HEK293 (cell line): ENCODE measurements around the gene ADGRB3.
"Not testable (repeated sequence)": the region's sequence is repeated elsewhere in the genome, so short reads cannot be mapped to it uniquely, and the experiment has no call there.

ENCODE experiments used
- CTCF ChIA-PET: fragments of 350-600 bp; formaldehyde crosslinking; extraction: SDS; loops from one replicate; lab custom pipeline; 2021; ENCODE audit warnings: antibody characterized with exemption; lab: Yijun Ruan, JAX
- POLR2A ChIA-PET: fragments of 300-600 bp; formaldehyde crosslinking; extraction: SDS; loops from one replicate; lab custom pipeline; 2020; ENCODE audit warnings: antibody characterized with exemption, inconsistent platforms; lab: Yijun Ruan, JAX
- H3K27ac ChIP-seq: fragments of 200-500 bp; sonication (Bioruptor generic); 2 replicates; pipeline ENCODE4 v1.5.1; 2014; ENCODE audit warnings: low read depth, low read length, control low read depth, inconsistent platforms; ENCODE audit errors: extremely low read depth
- H3K36me3 ChIP-seq, 2 experiments: fragments of 200-500 bp in 1 of 2; sonication (Bioruptor generic) in 1 of 2; 1 replicate in 1 of 2; 2 replicates in 1 of 2; pipeline ENCODE4 v1.5.1; 2014 to 2017; ENCODE audit warnings: inconsistent platforms in 2 of 2, low read length in 2 of 2; ENCODE audit not compliant: control insufficient read depth in 2 of 2, insufficient read depth in 1 of 2
- H3K4me1 ChIP-seq: fragments of 200-500 bp; sonication (Bioruptor generic); 2 replicates; pipeline ENCODE4 v1.5.1; 2014; ENCODE audit warnings: mild to moderate bottlenecking, low read length, inconsistent platforms; ENCODE audit not compliant: control insufficient read depth, insufficient read depth
- H3K4me3 ChIP-seq: 2 replicates; pipeline ENCODE4 v1.5.1; 2011; ENCODE audit warnings: low read depth, mild to moderate bottlenecking, control low read depth, low read length, moderate library complexity
- H3K9me3 ChIP-seq: fragments of 200-500 bp; sonication (Bioruptor generic); 2 replicates; pipeline ENCODE4 v1.5.1; 2014; ENCODE audit warnings: low read depth, low read length, inconsistent platforms; ENCODE audit not compliant: control insufficient read depth, insufficient read depth
- REST ChIP-seq: fragments of 450-650 bp; formaldehyde crosslinking; IDR thresholded peaks from 2 replicates; pipeline ENCODE4 v1.5.1; 2016; ENCODE audit warnings: missing biosample characterization, missing genetic modification characterization
- ZBTB11 ChIP-seq: fragments of 450-650 bp; formaldehyde crosslinking; conservative IDR thresholded peaks from 2 replicates; pipeline ENCODE4 v1.5.1; 2016; ENCODE audit warnings: low read depth, missing biosample characterization, missing genetic modification characterization
- ZBTB8A ChIP-seq: fragments of 450-650 bp; formaldehyde crosslinking; IDR thresholded peaks from 2 replicates; pipeline ENCODE4 v1.5.1; 2016; ENCODE audit warnings: missing biosample characterization, missing genetic modification characterization
- ZNF138 ChIP-seq: fragments of 450-650 bp; formaldehyde crosslinking; IDR thresholded peaks from 2 replicates; pipeline ENCODE4 v1.5.1; 2016; ENCODE audit warnings: missing biosample characterization, missing genetic modification characterization, borderline replicate concordance
- ZNF140 ChIP-seq: fragments of 450-650 bp; formaldehyde crosslinking; IDR thresholded peaks from 2 replicates; pipeline ENCODE4 v1.5.1; 2016; ENCODE audit warnings: missing biosample characterization, missing genetic modification characterization
- ZNF202 ChIP-seq: fragments of 450-650 bp; formaldehyde crosslinking; IDR thresholded peaks from 2 replicates; pipeline ENCODE4 v1.5.1; 2016; ENCODE audit warnings: missing biosample characterization, missing genetic modification characterization, borderline replicate concordance
- ZNF266 ChIP-seq: fragments of 450-650 bp; formaldehyde crosslinking; IDR thresholded peaks from 2 replicates; pipeline ENCODE4 v1.5.1; 2016; ENCODE audit warnings: missing biosample characterization, missing genetic modification characterization, low read depth
- ZNF394 ChIP-seq: fragments of 450-650 bp; formaldehyde crosslinking; IDR thresholded peaks from 2 replicates; pipeline ENCODE4 v1.5.1; 2016; ENCODE audit warnings: missing biosample characterization, missing genetic modification characterization, mild to moderate bottlenecking, moderate library complexity, borderline replicate concordance
- ZNF426 ChIP-seq: fragments of 450-650 bp; formaldehyde crosslinking; IDR thresholded peaks from 2 replicates; pipeline ENCODE4 v1.5.1; 2017; ENCODE audit warnings: missing biosample characterization, missing genetic modification characterization, mild to moderate bottlenecking, inconsistent platforms, moderate library complexity
- ZNF510 ChIP-seq: fragments of 450-650 bp; formaldehyde crosslinking; IDR thresholded peaks from 2 replicates; pipeline ENCODE4 v1.5.1; 2018; ENCODE audit warnings: mild to moderate bottlenecking, missing genetic modification characterization, missing biosample characterization; ENCODE audit not compliant: insufficient replicate concordance
- ZNF518A ChIP-seq: fragments of 450-650 bp; formaldehyde crosslinking; conservative IDR thresholded peaks from 2 replicates; pipeline ENCODE4 v1.5.1; 2016; ENCODE audit warnings: low read depth, missing biosample characterization, missing genetic modification characterization
- ZNF555 ChIP-seq: fragments of 450-650 bp; formaldehyde crosslinking; conservative IDR thresholded peaks from 2 replicates; pipeline ENCODE4 v1.5.1; 2017; ENCODE audit warnings: missing biosample characterization, mild to moderate bottlenecking, missing genetic modification characterization, inconsistent platforms
- ZNF560 ChIP-seq: fragments of 450-650 bp; formaldehyde crosslinking; IDR thresholded peaks from 2 replicates; pipeline ENCODE4 v1.5.1; 2017; ENCODE audit warnings: missing biosample characterization, missing genetic modification characterization, borderline replicate concordance
- ZNF623 ChIP-seq: fragments of 450-650 bp; formaldehyde crosslinking; IDR thresholded peaks from 2 replicates; pipeline ENCODE4 v1.5.1; 2016; ENCODE audit warnings: missing biosample characterization, missing genetic modification characterization
- ZNF654 ChIP-seq: fragments of 450-650 bp; formaldehyde crosslinking; IDR thresholded peaks from 2 replicates; pipeline ENCODE4 v1.5.1; 2016; ENCODE audit warnings: low read depth, missing biosample characterization, missing genetic modification characterization
- ZXDB ChIP-seq: fragments of 450-650 bp; formaldehyde crosslinking; IDR thresholded peaks from 2 replicates; pipeline ENCODE4 v1.5.1; 2016; ENCODE audit warnings: missing biosample characterization, missing genetic modification characterization

The ADGRB3 gene

GRCh38 chr6:68981668-68982067 lies 346.6 kb downstream of the ADGRB3 start:
- POLR2A ChIA-PET: not testable (repeated sequence)
- TF ChIP-seq ZNF138 (tag by site-specific recombination) (peak; percentile 78; the same call in 1 of the 2 replicates), ZNF555 (tag by site-specific recombination) (peak; percentile 75), ZNF623 (tag by site-specific recombination) (peak; percentile 57), ZNF266 (tag by site-specific recombination) (0 out of 2 replicates have a peak, but pooled peaks have one; percentile 39), ZNF518A (tag by site-specific recombination) (peak; percentile 77), ZNF560 (tag by site-specific recombination) (peak; percentile 52; the same call in 1 of the 2 replicates), ZNF426 (peak; percentile 76), ZXDB (tag by site-specific recombination) (peak; percentile 66; the same call in 1 of the 2 replicates), ZNF202 (tag by site-specific recombination) (peak; percentile 68; the same call in 1 of the 2 replicates), ZNF654 (tag by site-specific recombination) (peak; percentile 18), ZBTB8A (peak; percentile 60), REST (peak; percentile 63; the same call in 1 of the 2 replicates), ZNF140 (tag by site-specific recombination) (peak; percentile 61; the same call in 1 of the 2 replicates), ZBTB11 (tag by site-specific recombination) (peak; percentile 68), ZNF510 (peak; percentile 39), ZNF394 (tag by site-specific recombination) (peak; percentile 80; the same call in 1 of the 2 replicates)

More at GRCh38 chr6:68981668-68982067, 346.6 kb downstream of the ADGRB3 start:
- CTCF ChIA-PET: interaction anchor here (1.2 kb wide), 1 partner anchor 14 kb away, joined by 5 read pairs; no protein-coding TSS in a partner anchor
- H3K27ac ChIP-seq, H3K4me3 ChIP-seq, H3K36me3 ChIP-seq, H3K9me3 ChIP-seq, H3K4me1 ChIP-seq: not testable (repeated sequence)
